Neural cell (in vitro differentiated cells): ENCODE results near the gene NBEAL1. TPM values are rescaled to one million over a fixed set of nuclear protein-coding genes. Genes with fewer than 3 reads are reported as not detected.
"Not testable (repeated sequence)": the region's sequence is repeated elsewhere in the genome, so short reads cannot be mapped to it uniquely, and the experiment has no call there.

ENCODE experiments used
- H2AFZ ChIP-seq: fragments of 200-600, 300-800 bp; sonication (generic), shearing (Covaris generic); 2 replicates; pipeline ENCODE4 v1.6.0; 2014; ENCODE audit warnings: low read depth, mild to moderate bottlenecking, antibody characterized with exemption, low read length, moderate library complexity
- H3F3A ChIP-seq: fragments of 200-600 bp; shearing (Covaris generic); 2 replicates; pipeline ENCODE4 v1.6.1; 2016; ENCODE audit warnings: mild to moderate bottlenecking, moderate library complexity, mixed read lengths, antibody characterized with exemption, low read length; ENCODE audit not compliant: insufficient read depth, poor library complexity, severe bottlenecking
- H3K27ac ChIP-seq: fragments of 200-600, 300-800 bp; sonication (generic), shearing (Covaris generic); 2 replicates; pipeline ENCODE4 v1.5.1; 2014; ENCODE audit warnings: mild to moderate bottlenecking, low read length, moderate library complexity
- H3K27me3 ChIP-seq: fragments of 300-800, 200-600 bp; sonication (generic), shearing (Covaris generic); 2 replicates; pipeline ENCODE4 v1.6.0; 2014; ENCODE audit warnings: mild to moderate bottlenecking, low read depth, low read length, moderate library complexity; ENCODE audit not compliant: insufficient read depth
- H3K36me3 ChIP-seq: fragments of 300-800, 200-600 bp; sonication (generic), shearing (Covaris generic); 2 replicates; pipeline ENCODE4 v1.5.1; 2014; ENCODE audit warnings: mild to moderate bottlenecking, antibody characterized with exemption, low read length, moderate library complexity; ENCODE audit not compliant: insufficient read depth
- H3K4me2 ChIP-seq: fragments of 300-800, 200-600 bp; sonication (generic), shearing (Covaris generic); 2 replicates; pipeline ENCODE4 v1.6.0; 2014; ENCODE audit warnings: mild to moderate bottlenecking, low read length
- H3K4me3 ChIP-seq: fragments of 300-800, 200-600 bp; sonication (generic), shearing (Covaris generic); 2 replicates; pipeline ENCODE4 v1.5.1; 2014; ENCODE audit warnings: mild to moderate bottlenecking, low read length, moderate library complexity
- H3K79me2 ChIP-seq: fragments of 200-600 bp; shearing (Covaris generic); replicated peaks from 2 replicates; pipeline ENCODE4 v1.6.0; 2014; ENCODE audit warnings: mild to moderate bottlenecking, low read length, moderate library complexity; ENCODE audit not compliant: insufficient read depth
- H3K9ac ChIP-seq: fragments of 300-800, 200-600 bp; sonication (generic), shearing (Covaris generic); 2 replicates; pipeline ENCODE4 v1.6.1; 2016; ENCODE audit warnings: mild to moderate bottlenecking, low read length, mixed read lengths
- H3K9me2 ChIP-seq: fragments of 200-600 bp; shearing (Covaris generic); 2 replicates; pipeline ENCODE4 v1.6.1; 2016; ENCODE audit warnings: mild to moderate bottlenecking, low read length, mixed read lengths; ENCODE audit not compliant: insufficient read depth
- H3K9me3 ChIP-seq: fragments of 200-600, 300-800 bp; sonication (generic), shearing (Covaris generic); 2 replicates; pipeline ENCODE4 v1.6.1; 2016; ENCODE audit warnings: mild to moderate bottlenecking, mixed run types, low read length, moderate library complexity, mixed read lengths
- H4K20me1 ChIP-seq: fragments of 200-600 bp; shearing (Covaris generic); 2 replicates; pipeline ENCODE4 v1.6.1; 2016; ENCODE audit warnings: mild to moderate bottlenecking, mixed run types; ENCODE audit not compliant: insufficient read depth
- CTCF ChIP-seq: fragments of 450-650 bp; IDR thresholded peaks from 2 replicates; pipeline ENCODE4 v1.5.1; 2014; ENCODE audit warnings: antibody characterized with exemption, mild to moderate bottlenecking, moderate library complexity; ENCODE audit not compliant: poor library complexity, severe bottlenecking
- EP300 ChIP-seq: fragments of 450-650 bp; conservative IDR thresholded peaks from 2 replicates; pipeline ENCODE4 v1.6.1; 2014; ENCODE audit warnings: antibody characterized with exemption, mild to moderate bottlenecking, moderate library complexity; ENCODE audit not compliant: poor library complexity, severe bottlenecking
- EZH2 ChIP-seq: fragments of 200-600, 300-800 bp; shearing (Covaris generic), sonication (generic); IDR thresholded peaks from 2 replicates; pipeline ENCODE4 v1.6.1; 2014; ENCODE audit warnings: antibody characterized with exemption, low read length, borderline replicate concordance, mild to moderate bottlenecking; ENCODE audit not compliant: insufficient read depth, poor library complexity, severe bottlenecking
- MXI1 ChIP-seq: fragments of 450-650 bp; conservative IDR thresholded peaks from 2 replicates; pipeline ENCODE4 v1.6.1; 2014; ENCODE audit warnings: antibody characterized with exemption, mild to moderate bottlenecking; ENCODE audit not compliant: poor library complexity, severe bottlenecking
- POLR2AphosphoS5 ChIP-seq: IDR thresholded peaks from 2 replicates; pipeline ENCODE4 v1.6.1; 2012
- RAD21 ChIP-seq: fragments of 450-650 bp; conservative IDR thresholded peaks from 2 replicates; pipeline ENCODE4 v1.6.1; 2014; ENCODE audit warnings: antibody characterized with exemption, mild to moderate bottlenecking, moderate library complexity
- REST ChIP-seq: IDR thresholded peaks from 2 replicates; pipeline ENCODE4 v1.6.1; 2012; ENCODE audit warnings: borderline replicate concordance
- SMC3 ChIP-seq: fragments of 450-650 bp; conservative IDR thresholded peaks from 2 replicates; pipeline ENCODE4 v1.6.1; 2014; ENCODE audit warnings: antibody characterized with exemption, mild to moderate bottlenecking, moderate library complexity; ENCODE audit not compliant: poor library complexity
- TAF1 ChIP-seq: IDR thresholded peaks from 2 replicates; pipeline ENCODE4 v1.6.1; 2012; ENCODE audit warnings: low read depth
- polyA plus RNA-seq: library from polyadenylated mRNA; depleted of rRNA; stranded (reverse); fragments of >200 nt; gene quantifications from 2 replicates; pipeline ENCODE4 v1.2.3, GENCODE V29; 2014

NBEAL1 gene
- polyA plus RNA-seq, 1 donor from 2014 or later = 7.9 TPM

- Histone ChIP-seq H3K4me3 (no peak overlapping the region), H4K20me1 (no peaks in the 10 kb centered on the region), H3K4me2 (no peak overlapping the region), H2AFZ (no peak overlapping the region), H3K36me3 (peaks cover 3% of the 10 kb centered on the region), H3F3A (no peaks in the 10 kb centered on the region), H3K9ac (no peak overlapping the region), H3K27me3 (no peaks in the 10 kb centered on the region), H3K27ac (no peak overlapping the region), H3K9me3 (no peaks in the 10 kb centered on the region), H3K9me2 (no peaks in the 10 kb centered on the region), H3K79me2 (no peaks in the 10 kb centered on the region)
- TF ChIP-seq EZH2 = no peak
- TF ChIP-seq SMC3 = no peak
- no peak for TF ChIP-seq TAF1
- no peak for TF ChIP-seq EP300
- TF ChIP-seq POLR2AphosphoS5 = no peak
- no peak for TF ChIP-seq MXI1
- TF ChIP-seq RAD21 = no peak
- no peak for TF ChIP-seq CTCF
- no peak for TF ChIP-seq REST
These were observed 97.7 kb downstream of the NBEAL1 start for GRCh38 chr2:203112342-203112741.

- H3K9ac ChIP-seq, H3K4me3 ChIP-seq, H3K27ac ChIP-seq, H3K36me3 ChIP-seq, H3K27me3 ChIP-seq, H3F3A ChIP-seq, H2AFZ ChIP-seq, H4K20me1 ChIP-seq, H3K79me2 ChIP-seq, H3K9me3 ChIP-seq, H3K4me2 ChIP-seq, H3K9me2 ChIP-seq: not testable (repeated sequence)
These were observed 100.6 kb downstream of the NBEAL1 start for GRCh38 chr2:203115201-203115700.
